GM12801 (cell line): ENCODE results near the gene SMIM1.
A peak's percentile ranks its signal among the peaks of the same experiment; 100 is the strongest.

Source experiments
- CTCF ChIP-seq: IDR thresholded peaks from one replicate; pipeline ENCODE4 v1.5.1; 2011; ENCODE audit warnings: control low read depth; ENCODE audit not compliant: insufficient read length; ENCODE audit errors: extremely low read depth

The SMIM1 gene

GRCh38 chr1:3772715-3773571 is at the start of gene SMIM1:
Gene SMIM1, plus strand, starts transcription at chr1:3772749. Its CDS starts 2,625 bp downstream, at chr1:3775374.
- no peak for TF ChIP-seq CTCF

- no peak for TF ChIP-seq CTCF
These were observed 49.7 kb upstream of the SMIM1 start for GRCh38 chr1:3722846-3723245.

- peak; percentile 84 for TF ChIP-seq CTCF
These were observed 48.0 kb upstream of the SMIM1 start for GRCh38 chr1:3724416-3725030.

GRCh38 chr1:3725366-3725765 is 47.2 kb upstream of the SMIM1 start:
- no peak for TF ChIP-seq CTCF

- no peak for TF ChIP-seq CTCF
These were observed 45.3 kb upstream of the SMIM1 start for GRCh38 chr1:3727042-3727824.

- TF ChIP-seq CTCF: no peak
These were observed 44.4 kb upstream of the SMIM1 start for GRCh38 chr1:3727825-3728776.
